Skeletal muscle tissue (tissue), 4 donors: ENCODE measurements around the gene KIF24. TPM values are rescaled to one million over a fixed set of nuclear protein-coding genes. Genes with fewer than 3 reads are reported as not detected.
"Not testable (repeated sequence)": the region's sequence is repeated elsewhere in the genome, so short reads cannot be mapped to it uniquely, and the experiment has no call there.

ENCODE experiments used
- H3K27ac ChIP-seq: one replicate; pipeline ENCODE4 v1.7.0; 2013; ENCODE audit warnings: mild to moderate bottlenecking, low read depth, low read length, inconsistent platforms
- H3K27me3 ChIP-seq, 3 donors: one replicate each; pipeline ENCODE4 v1.7.0; 2013; ENCODE audit warnings: low read length in 3 of 3; ENCODE audit not compliant: control insufficient read depth in 3 of 3, insufficient read depth in 3 of 3
- H3K36me3 ChIP-seq, 3 donors: one replicate each; pipeline ENCODE4 v1.7.0; 2013; ENCODE audit warnings: low read length in 3 of 3; ENCODE audit not compliant: control insufficient read depth in 3 of 3, insufficient read depth in 3 of 3
- H3K4me1 ChIP-seq, 3 donors: one replicate each; pipeline ENCODE4 v1.7.0; 2013; ENCODE audit warnings: low read length in 3 of 3, mild to moderate bottlenecking in 3 of 3; ENCODE audit not compliant: control insufficient read depth in 3 of 3, insufficient read depth in 3 of 3
- H3K4me3 ChIP-seq, 3 donors: one replicate each; pipeline ENCODE4 v1.7.0; 2013; ENCODE audit warnings: low read length in 3 of 3
- H3K9ac ChIP-seq, 3 donors: one replicate each; pipeline ENCODE4 v1.7.0; 2013; ENCODE audit warnings: low read length in 3 of 3, mild to moderate bottlenecking in 3 of 3, moderate library complexity in 2 of 3, low read depth in 1 of 3
- H3K9me3 ChIP-seq, 3 donors: one replicate each; pipeline ENCODE4 v1.7.0; 2013; ENCODE audit warnings: low read length in 3 of 3; ENCODE audit not compliant: control insufficient read depth in 3 of 3
- total RNA-seq: library from RNA; depleted of rRNA; stranded (reverse); fragments of >200 nt; gene quantifications from one replicate; pipeline ENCODE4 v1.2.3, GENCODE V29; 2014
- donor health status: Osteomylitis.

KIF24 gene
- total RNA-seq, 1 donor from 2014 or later: 5.7 TPM

GRCh38 chr9:34373749-34374148, 44.7 kb upstream of the KIF24 start:
- no peaks in the 10 kb centered on the region for H3K9me3 ChIP-seq
- H3K4me3 ChIP-seq: peak overlapping the region in 1 of 3 donors; percentile 29
- H3K4me1 ChIP-seq: peaks cover 50 to 68% (median 67%) of the 10 kb centered on the region in 3 donors
- H3K36me3 ChIP-seq: peaks cover 17 to 32% (median 18%) of the 10 kb centered on the region in 3 donors
- peak overlapping the region; percentile 19 for H3K27ac ChIP-seq
- H3K9ac ChIP-seq: peak overlapping the region in 2 of 3 donors; percentile 6 to 35
- H3K27me3 ChIP-seq: no peaks in the 10 kb centered on the region

GRCh38 chr9:34372467-34373011, 43.5 kb upstream of the KIF24 start:
- Histone ChIP-seq H3K4me1 (peaks cover 50 to 68% (median 67%) of the 10 kb centered on the region in 3 donors), H3K36me3 (peaks cover 17 to 32% (median 23%) of the 10 kb centered on the region in 3 donors), H3K9ac (peak overlapping the region in 1 of 3 donors; percentile 16), H3K9me3 (no peaks in the 10 kb centered on the region), H3K27ac (no peak overlapping the region), H3K4me3 (no peak overlapping the region), H3K27me3 (no peaks in the 10 kb centered on the region)

GRCh38 chr9:34371886-34372466, 42.9 kb upstream of the KIF24 start:
- Histone ChIP-seq H3K4me3 (no peak overlapping the region), H3K36me3 (peaks cover 17 to 32% (median 23%) of the 10 kb centered on the region in 3 donors), H3K27me3 (no peaks in the 10 kb centered on the region), H3K9ac (no peak overlapping the region), H3K27ac (no peak overlapping the region), H3K4me1 (peaks cover 45 to 63% (median 63%) of the 10 kb centered on the region in 3 donors), H3K9me3 (no peaks in the 10 kb centered on the region)

GRCh38 chr9:34370970-34371880, 42.2 kb upstream of the KIF24 start:
- Histone ChIP-seq H3K36me3 (peaks cover 17 to 36% (median 23%) of the 10 kb centered on the region in 3 donors), H3K27ac (no peak overlapping the region), H3K9me3 (no peaks in the 10 kb centered on the region), H3K4me1 (peaks cover 44 to 61% (median 58%) of the 10 kb centered on the region in 3 donors), H3K9ac (peak overlapping the region in 1 of 3 donors; percentile 74), H3K27me3 (no peaks in the 10 kb centered on the region), H3K4me3 (peak overlapping the region in 2 of 3 donors; percentile 17 to 56)

GRCh38 chr9:34370335-34370969, 41.4 kb upstream of the KIF24 start:
- Histone ChIP-seq H3K9me3 (no peaks in the 10 kb centered on the region), H3K27me3 (no peaks in the 10 kb centered on the region), H3K9ac (peak overlapping the region; percentile 11 to 74 (median 73)), H3K27ac (no peak overlapping the region), H3K36me3 (peaks cover 17 to 37% (median 23%) of the 10 kb centered on the region in 3 donors), H3K4me1 (peaks cover 37 to 55% (median 50%) of the 10 kb centered on the region in 3 donors), H3K4me3 (peak overlapping the region; percentile 10 to 56 (median 17))

GRCh38 chr9:34369636-34370035, 40.6 kb upstream of the KIF24 start:
- Histone ChIP-seq H3K4me3 (peak overlapping the region in 2 of 3 donors; percentile 17 to 56), H3K9ac (peak overlapping the region in 2 of 3 donors; percentile 11 to 74), H3K27me3 (no peaks in the 10 kb centered on the region), H3K27ac (peak overlapping the region; percentile 11), H3K36me3 (peaks cover 17 to 37% (median 23%) of the 10 kb centered on the region in 3 donors), H3K4me1 (peaks cover 36 to 56% (median 48%) of the 10 kb centered on the region in 3 donors), H3K9me3 (no peaks in the 10 kb centered on the region)

GRCh38 chr9:34368796-34369195, 39.7 kb upstream of the KIF24 start:
- H3K9ac ChIP-seq, H3K9me3 ChIP-seq, H3K4me3 ChIP-seq, H3K27me3 ChIP-seq, H3K27ac ChIP-seq: not testable (repeated sequence)
- H3K36me3 ChIP-seq: peaks cover 17 to 37% (median 23%) of the 10 kb centered on the region in 3 donors
- H3K4me1 ChIP-seq: peaks cover 36 to 57% (median 45%) of the 10 kb centered on the region in 3 donors

- Histone ChIP-seq H3K4me1 (peaks cover 33 to 56% (median 37%) of the 10 kb centered on the region in 3 donors), H3K36me3 (peaks cover 17 to 37% (median 23%) of the 10 kb centered on the region in 3 donors)
- H3K4me3 ChIP-seq, H3K27me3 ChIP-seq, H3K9me3 ChIP-seq, H3K27ac ChIP-seq, H3K9ac ChIP-seq: not testable (repeated sequence)
Measured at GRCh38 chr9:34367751-34368410, 38.8 kb upstream of the KIF24 start.

- peaks cover 5 to 24% (median 15%) of the 10 kb centered on the region in 3 donors for H3K36me3 ChIP-seq
- no peak overlapping the region for H3K27ac ChIP-seq
- H3K9me3 ChIP-seq: no peaks in the 10 kb centered on the region
- H3K4me3 ChIP-seq: no peak overlapping the region
- no peak overlapping the region for H3K9ac ChIP-seq
- H3K4me1 ChIP-seq: peaks cover 33 to 48% (median 35%) of the 10 kb centered on the region in 3 donors
- no peaks in the 10 kb centered on the region for H3K27me3 ChIP-seq
Measured at GRCh38 chr9:34366365-34366764, 37.3 kb upstream of the KIF24 start.
